Astrocyte of the spinal cord (primary cell): ENCODE measurements around the gene NEDD4L.

Experiments used
- DNase-seq: peaks from one replicate; pipeline ENCODE4 v3.0.0; 2011; ENCODE audit warnings: low read depth, low spot score
- H3K4me3 ChIP-seq: 2 replicates; pipeline ENCODE4 v1.5.1; 2011; ENCODE audit warnings: low read depth, mild to moderate bottlenecking, low read length, moderate library complexity
- CTCF ChIP-seq: IDR thresholded peaks from 2 replicates; pipeline ENCODE4 v1.5.1; 2012; ENCODE audit warnings: low read depth, mild to moderate bottlenecking, low read length, inconsistent platforms
- in situ Hi-C: cut with HindIII; loops from 2 replicates; pipeline ENCODE4 v1.10.0; 2017; ENCODE audit warnings: low sequenced_read_pairs

The NEDD4L gene

GRCh38 chr18:58117786-58118403 lies 73.9 kb downstream of the NEDD4L start:
- peak; percentile 85 for DNase-seq
- TF ChIP-seq CTCF = no peak
- in situ Hi-C loops = no loop called here
- H3K4me3 ChIP-seq = no peak overlapping the region

GRCh38 chr18:58118536-58118935 lies 74.5 kb downstream of the NEDD4L start:
- H3K4me3 ChIP-seq = no peak overlapping the region
- in situ Hi-C loops = no loop called here
- TF ChIP-seq CTCF = no peak
- no peak for DNase-seq

GRCh38 chr18:58119819-58120218 lies 75.8 kb downstream of the NEDD4L start:
- no peak for TF ChIP-seq CTCF
- in situ Hi-C loops = no loop called here
- no peak for DNase-seq
- no peak overlapping the region for H3K4me3 ChIP-seq

GRCh38 chr18:58124475-58124874 lies 80.4 kb downstream of the NEDD4L start:
- H3K4me3 ChIP-seq = no peak overlapping the region
- DNase-seq = no peak
- in situ Hi-C loops = no loop called here
- TF ChIP-seq CTCF = no peak

GRCh38 chr18:58125183-58125582 lies 81.2 kb downstream of the NEDD4L start:
- in situ Hi-C loops = no loop called here

GRCh38 chr18:58125756-58126155 lies 81.7 kb downstream of the NEDD4L start:
- TF ChIP-seq CTCF = no peak
- in situ Hi-C loops = no loop called here
- no peak overlapping the region for H3K4me3 ChIP-seq
- no peak for DNase-seq

More at GRCh38 chr18:58125183-58125582, 81.2 kb downstream of the NEDD4L start:
- no peak for DNase-seq
- TF ChIP-seq CTCF = no peak
- H3K4me3 ChIP-seq = no peak overlapping the region
